Measurements from ENCODE around the gene DPF3. TPM values are rescaled to one million over a fixed set of nuclear protein-coding genes. Genes with fewer than 3 reads are reported as not detected.

Gene DPF3
- total RNA-seq, 2 donors from 2014 or later, result 0.78 to 4.0 TPM

GRCh38 chr14:72619111-72619571, 274.8 kb downstream of the DPF3 start:
- Histone ChIP-seq H3K9me3 (no peaks in the 10 kb centered on the region), H3K4me1 (no peaks in the 10 kb centered on the region), H3K27me3 (no peaks in the 10 kb centered on the region), H3K36me3 (replicated peaks in 1 of 2; ENCODE audit: insufficient read depth in 1 of 2, low read depth in 2 of 2) (no peaks in the 10 kb centered on the region), H3K4me3 (no peak overlapping the region), H3K27ac (no peak overlapping the region)
- ATAC-seq (no peak), DNase-seq (no peak)
- intact Hi-C loops (cut with DNase I), result no loop called here
- WGBS, 2 donors, result 79 to 80% methylated on average over 8 of the region's 8 CpGs
- TF ChIP-seq CTCF (IDR thresholded peaks at IDR 0.05), result no peak
- TF ChIP-seq POLR2A (IDR thresholded peaks at IDR 0.05), result no peak

- no peaks in the 10 kb centered on the region for H3K36me3 ChIP-seq (replicated peaks in 1 of 2; ENCODE audit: insufficient read depth in 1 of 2, low read depth in 2 of 2)
- intact Hi-C loops (cut with DNase I), result no loop called here
- ATAC-seq (no peak), DNase-seq (no peak)
- TF ChIP-seq CTCF (IDR thresholded peaks at IDR 0.05) (no peak), POLR2A (IDR thresholded peaks at IDR 0.05) (no peak)
- no peak overlapping the region for H3K27ac ChIP-seq
- no peaks in the 10 kb centered on the region for H3K9me3 ChIP-seq
- no peaks in the 10 kb centered on the region for H3K27me3 ChIP-seq
- 87 to 94% methylated on average over 7 of the region's 7 CpGs for WGBS, 2 donors
- H3K4me1 ChIP-seq, result peaks cover 1% of the 10 kb centered on the region
- no peak overlapping the region for H3K4me3 ChIP-seq
These were observed 275.5 kb downstream of the DPF3 start for GRCh38 chr14:72618424-72618823.

- no peak for DNase-seq
- Histone ChIP-seq H3K4me3 (no peak overlapping the region), H3K9me3 (no peaks in the 10 kb centered on the region), H3K27ac (no peak overlapping the region), H3K27me3 (no peaks in the 10 kb centered on the region), H3K4me1 (peaks cover 10% of the 10 kb centered on the region), H3K36me3 (replicated peaks in 1 of 2; ENCODE audit: insufficient read depth in 1 of 2, low read depth in 2 of 2) (no peaks in the 10 kb centered on the region)
- 70 to 76% methylated on average over 16 to 20 of the region's 20 CpGs for WGBS, 2 donors
- no peak for ATAC-seq
- intact Hi-C loops (cut with DNase I), result no loop called here
- TF ChIP-seq CTCF (IDR thresholded peaks at IDR 0.05) (no peak), POLR2A (IDR thresholded peaks at IDR 0.05) (no peak)
These were observed 276.4 kb downstream of the DPF3 start for GRCh38 chr14:72617391-72618031.

GRCh38 chr14:72616811-72617210, 277.1 kb downstream of the DPF3 start:
- 69 to 72% methylated on average over 7 of the region's 7 CpGs for WGBS, 2 donors
- Histone ChIP-seq H3K4me1 (peaks cover 10% of the 10 kb centered on the region), H3K4me3 (no peak overlapping the region), H3K36me3 (replicated peaks in 1 of 2; ENCODE audit: insufficient read depth in 1 of 2, low read depth in 2 of 2) (no peaks in the 10 kb centered on the region), H3K9me3 (no peaks in the 10 kb centered on the region), H3K27me3 (no peaks in the 10 kb centered on the region), H3K27ac (no peak overlapping the region)
- TF ChIP-seq POLR2A (IDR thresholded peaks at IDR 0.05), result no peak
- no peak for TF ChIP-seq CTCF (IDR thresholded peaks at IDR 0.05)
- intact Hi-C loops (cut with DNase I), result no loop called here
- ATAC-seq (no peak), DNase-seq (no peak)

GRCh38 chr14:72616294-72616693, 277.6 kb downstream of the DPF3 start:
- peak in 3 of 4 donors; percentile 33 to 56 (median 53) for DNase-seq
- Histone ChIP-seq H3K9me3 (no peaks in the 10 kb centered on the region), H3K27me3 (no peaks in the 10 kb centered on the region), H3K4me3 (no peak overlapping the region), H3K36me3 (replicated peaks in 1 of 2; ENCODE audit: insufficient read depth in 1 of 2, low read depth in 2 of 2) (no peaks in the 10 kb centered on the region), H3K27ac (no peak overlapping the region), H3K4me1 (peaks cover 10% of the 10 kb centered on the region)
- 17 to 74% methylated on average over 4 of the region's 4 CpGs for WGBS, 2 donors
- ATAC-seq, result no peak
- TF ChIP-seq POLR2A (IDR thresholded peaks at IDR 0.05) (no peak), CTCF (IDR thresholded peaks at IDR 0.05) (no peak)
- intact Hi-C loops (cut with DNase I), result no loop called here
